Activated CD8-positive, alpha-beta T cell treated with anti-CD3 and anti-CD28 coated beads for 36 hours (primary cell): ENCODE results near the gene ALDH16A1. TPM values are rescaled to one million over a fixed set of nuclear protein-coding genes. Genes with fewer than 3 reads are reported as not detected.
A peak's percentile ranks its signal among the peaks of the same experiment; 100 is the strongest.

Source experiments
- ATAC-seq: fragments of 200-7000 bp; cut with Tn5 transposase; one replicate; pipeline ENCODE4 v1.10.0; 2021; ENCODE audit warnings: mild to moderate bottlenecking, moderate library complexity
- CTCF ChIA-PET: fragments of 350-600 bp; sonication (Branson Sonifier 250); formaldehyde crosslinking; loops from one replicate; lab custom pipeline; 2021; ENCODE audit warnings: antibody characterized with exemption; lab: Charles Lee
- POLR2A ChIA-PET: fragments of 350-600 bp; sonication (Branson Sonifier 250); formaldehyde crosslinking; loops from one replicate; lab custom pipeline; 2021; ENCODE audit warnings: antibody characterized with exemption; lab: Charles Lee
- DNase-seq: peaks from one replicate; pipeline ENCODE4 v3.0.0-alpha.2; 2020
- H3K27ac Mint-ChIP-seq: one replicate; pipeline ENCODE4 v1.8.0; 2021; ENCODE audit warnings: mild to moderate bottlenecking, mixed read lengths
- H3K27me3 Mint-ChIP-seq: one replicate; pipeline ENCODE4 v1.8.0; 2021; ENCODE audit warnings: mixed read lengths
- H3K36me3 Mint-ChIP-seq: one replicate; pipeline ENCODE4 v1.8.0; 2021; ENCODE audit warnings: low read depth, mixed read lengths
- H3K4me1 Mint-ChIP-seq: one replicate; pipeline ENCODE4 v1.8.0; 2021; ENCODE audit warnings: low read depth, mixed read lengths
- H3K4me3 Mint-ChIP-seq: one replicate; pipeline ENCODE4 v1.8.0; 2021; ENCODE audit warnings: mild to moderate bottlenecking, moderate library complexity, mixed read lengths
- H3K9me3 Mint-ChIP-seq: one replicate; pipeline ENCODE4 v1.8.0; 2021; ENCODE audit warnings: mixed read lengths
- CTCF ChIP-seq: fragments of 200-600 bp; IDR thresholded peaks from one replicate; pipeline ENCODE4 v1.8.0; 2022; ENCODE audit warnings: antibody characterized with exemption, mild to moderate bottlenecking
- intact Hi-C: fragments of 100-400 bp; cut with micrococcal nuclease; formaldehyde crosslinking; loops from one replicate; pipeline ENCODE4 v1.10.0; 2022
- total RNA-seq, 2 experiments: library from RNA; stranded (reverse); gene quantifications; one replicate each; pipeline ENCODE4 v1.2.3, GENCODE V29; 2021

ALDH16A1 gene
- total RNA-seq, 2 experiments from 2014 or later: 24.6 to 24.8 TPM

- no peaks in the 10 kb centered on the region for H3K9me3 Mint-ChIP-seq
- H3K4me1 Mint-ChIP-seq: peaks cover 17% of the 10 kb centered on the region
- ChIA-PET POLR2A (interaction anchor here (1.0 to 1.5 kb wide), 2 partner anchors 43 to 63 kb away, joined by 4 to 5 read pairs; no protein-coding TSS in a partner anchor), CTCF (interaction anchor here (0.9 to 10.8 kb wide), 6 partner anchors 20 to 168 kb away, joined by 3 to 232 read pairs (median 10); partner anchors contain the start of gene RCN3)
- H3K36me3 Mint-ChIP-seq: no peaks in the 10 kb centered on the region
- H3K27ac Mint-ChIP-seq: no peak overlapping the region
- intact Hi-C loops: no loop called here
- no peaks in the 10 kb centered on the region for H3K27me3 Mint-ChIP-seq
- no peak for DNase-seq
- no peak for TF ChIP-seq CTCF
- no peak overlapping the region for H3K4me3 Mint-ChIP-seq
- no peak for ATAC-seq
Measured at GRCh38 chr19:49507803-49508494, 54.9 kb downstream of the ALDH16A1 start.

GRCh38 chr19:49512970-49513745 lies 60.1 kb downstream of the ALDH16A1 start:
- CTCF ChIA-PET: interaction anchor here (1.1 to 3.3 kb wide), 6 partner anchors 21 to 57 kb away, joined by 5 to 16 read pairs (median 6); no protein-coding TSS in a partner anchor
- H3K36me3 Mint-ChIP-seq: no peaks in the 10 kb centered on the region
- intact Hi-C loops: no loop called here
- peak overlapping the region; percentile 79 for H3K27ac Mint-ChIP-seq
- ATAC-seq: peak; percentile 75
- peak; percentile 58 for DNase-seq
- H3K4me1 Mint-ChIP-seq: peaks cover 19% of the 10 kb centered on the region
- no peaks in the 10 kb centered on the region for H3K27me3 Mint-ChIP-seq
- peak overlapping the region; percentile 76 for H3K4me3 Mint-ChIP-seq
- no peak for TF ChIP-seq CTCF
- POLR2A ChIA-PET: interaction anchor here (0.8 to 2.2 kb wide), 4 partner anchors 14 to 25 kb away, joined by 3 to 8 read pairs (median 4); partner anchors contain the start of genes RCN3 and RPL13A
- H3K9me3 Mint-ChIP-seq: no peaks in the 10 kb centered on the region

GRCh38 chr19:49513746-49514118 lies 60.7 kb downstream of the ALDH16A1 start:
- no peak for TF ChIP-seq CTCF
- DNase-seq (no peak), ATAC-seq (peak; percentile 22)
- POLR2A ChIA-PET: interaction anchor here (0.7 to 2.2 kb wide), 6 partner anchors 14 to 47 kb away, joined by 3 to 8 read pairs (median 4); partner anchors contain the start of genes RCN3 and RPL13A
- Mint-ChIP-seq H3K4me1 (peaks cover 19% of the 10 kb centered on the region), H3K9me3 (no peaks in the 10 kb centered on the region), H3K27ac (peak overlapping the region; percentile 79), H3K27me3 (no peaks in the 10 kb centered on the region), H3K36me3 (no peaks in the 10 kb centered on the region), H3K4me3 (peak overlapping the region; percentile 76)
- CTCF ChIA-PET: interaction anchor here (1.1 to 3.3 kb wide), 7 partner anchors 13 to 56 kb away, joined by 3 to 16 read pairs (median 5); no protein-coding TSS in a partner anchor
- intact Hi-C loops: no loop called here

GRCh38 chr19:49514151-49514550 lies 61.1 kb downstream of the ALDH16A1 start:
- no peak for TF ChIP-seq CTCF
- DNase-seq (no peak), ATAC-seq (no peak)
- ChIA-PET CTCF (interaction anchor here (1.1 to 3.3 kb wide), 7 partner anchors 13 to 56 kb away, joined by 3 to 16 read pairs (median 5); no protein-coding TSS in a partner anchor), POLR2A (interaction anchor here (0.6 to 2.2 kb wide), 7 partner anchors 13 to 47 kb away, joined by 3 to 8 read pairs (median 3); partner anchors contain the start of genes RCN3 and RPL13A)
- peaks cover 19% of the 10 kb centered on the region for H3K4me1 Mint-ChIP-seq
- H3K27me3 Mint-ChIP-seq: no peaks in the 10 kb centered on the region
- H3K36me3 Mint-ChIP-seq: no peaks in the 10 kb centered on the region
- peak overlapping the region; percentile 76 for H3K4me3 Mint-ChIP-seq
- no peaks in the 10 kb centered on the region for H3K9me3 Mint-ChIP-seq
- no peak overlapping the region for H3K27ac Mint-ChIP-seq
- intact Hi-C loops: no loop called here
